HL-60/S4 treated with retinoic acid at 250 ng/mL for 4 days and 3 days (cell line): ENCODE measurements around the gene SNTG2.
"Not testable (repeated sequence)": the region's sequence is repeated elsewhere in the genome, so short reads cannot be mapped to it uniquely, and the experiment has no call there.

ENCODE experiments used
- in situ Hi-C: fragments of 300-500 bp; cut with MboI; formaldehyde crosslinking; loops from 2 replicates; pipeline ENCODE4 v1.7.0; 2022; ENCODE audit warnings: low sequenced_read_pairs

SNTG2 gene

DNA sequence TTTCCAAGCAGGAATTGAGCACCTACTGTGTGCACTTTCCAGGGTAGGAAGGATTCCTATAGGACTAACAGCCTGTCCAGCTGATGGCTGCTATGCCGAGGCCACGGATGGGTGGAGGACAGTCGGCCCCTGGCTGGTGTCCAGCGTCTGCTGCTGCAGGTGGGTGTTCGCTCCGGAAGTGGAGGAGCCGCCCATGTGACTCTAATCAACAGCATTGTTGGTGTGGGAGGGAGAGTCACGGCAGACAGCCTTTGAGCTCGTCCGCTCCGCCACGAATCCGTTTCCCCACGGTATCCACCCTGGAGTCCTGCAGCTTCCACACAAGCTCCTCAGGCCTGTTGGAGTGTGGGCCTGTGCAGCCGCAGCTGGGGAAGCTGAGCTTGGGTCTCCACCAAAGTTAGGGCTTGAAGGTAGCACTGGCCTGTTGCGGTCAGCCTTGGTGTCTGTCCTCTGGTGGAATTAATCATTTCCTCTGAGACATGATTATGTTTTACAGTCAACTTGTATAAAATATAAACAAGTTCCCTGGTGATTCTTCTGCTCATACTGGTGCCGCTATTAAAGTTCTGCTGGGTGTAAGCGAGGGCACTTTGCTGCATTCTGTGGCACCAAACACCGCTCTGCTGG is 276.7 kb downstream of the SNTG2 start:
- in situ Hi-C loops = no loop called here

DNA sequence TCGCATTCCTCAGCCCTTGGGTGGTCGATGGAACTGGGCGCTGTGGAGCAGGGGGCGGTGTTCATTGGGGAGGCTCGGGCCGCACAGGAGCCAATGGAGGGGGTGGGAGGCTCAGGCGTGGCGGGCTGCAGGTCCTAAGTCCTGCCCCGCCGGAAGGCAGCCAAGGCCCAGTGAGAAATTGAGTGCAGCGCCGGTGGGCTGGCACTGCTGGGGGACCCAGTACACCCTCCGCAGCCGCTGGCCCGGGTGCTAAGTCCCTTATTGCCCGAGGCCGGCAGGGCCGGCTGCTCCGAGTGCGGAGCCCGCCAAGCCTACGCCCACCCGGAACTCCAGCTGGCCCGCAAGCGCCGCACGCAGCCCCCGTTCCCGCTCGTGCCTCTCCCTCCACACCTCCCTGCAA is 278.9 kb downstream of the SNTG2 start:
- in situ Hi-C loops = not testable (repeated sequence)

DNA sequence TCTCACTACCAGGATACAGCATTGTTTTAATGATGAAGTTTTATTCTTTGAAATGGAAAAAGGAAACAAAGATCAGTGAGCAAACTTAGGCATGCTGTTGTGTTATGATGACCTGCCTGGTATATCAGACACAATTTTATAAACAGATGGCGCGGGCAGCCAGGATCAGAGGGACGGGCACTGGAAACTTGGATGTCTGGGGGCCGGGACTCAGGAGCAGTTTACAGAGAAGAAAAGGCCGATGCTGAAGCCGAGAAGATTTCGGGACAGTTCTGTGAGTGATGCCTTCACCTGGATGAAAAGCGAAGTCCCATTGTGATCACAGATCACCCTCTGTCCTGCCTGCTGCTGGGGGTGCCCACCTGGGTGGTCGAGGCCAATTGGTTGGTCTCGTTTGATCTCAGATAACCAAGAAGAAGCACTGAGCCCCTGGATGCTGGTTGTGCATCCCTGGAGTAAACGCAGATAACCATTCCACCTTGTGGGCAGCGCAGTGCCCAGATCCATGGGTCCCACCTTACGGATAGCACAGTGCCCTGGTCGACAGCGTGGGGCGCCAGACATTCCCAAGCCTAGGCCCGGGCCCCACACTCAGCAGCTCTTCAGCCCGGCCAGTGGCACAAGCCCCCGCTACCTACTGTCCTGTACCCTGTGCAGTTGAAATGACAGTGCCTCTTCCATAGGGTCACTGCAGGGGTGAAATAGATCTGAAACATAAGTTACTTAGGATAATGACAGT is 279.7 kb downstream of the SNTG2 start:
- in situ Hi-C loops = no loop called here

DNA sequence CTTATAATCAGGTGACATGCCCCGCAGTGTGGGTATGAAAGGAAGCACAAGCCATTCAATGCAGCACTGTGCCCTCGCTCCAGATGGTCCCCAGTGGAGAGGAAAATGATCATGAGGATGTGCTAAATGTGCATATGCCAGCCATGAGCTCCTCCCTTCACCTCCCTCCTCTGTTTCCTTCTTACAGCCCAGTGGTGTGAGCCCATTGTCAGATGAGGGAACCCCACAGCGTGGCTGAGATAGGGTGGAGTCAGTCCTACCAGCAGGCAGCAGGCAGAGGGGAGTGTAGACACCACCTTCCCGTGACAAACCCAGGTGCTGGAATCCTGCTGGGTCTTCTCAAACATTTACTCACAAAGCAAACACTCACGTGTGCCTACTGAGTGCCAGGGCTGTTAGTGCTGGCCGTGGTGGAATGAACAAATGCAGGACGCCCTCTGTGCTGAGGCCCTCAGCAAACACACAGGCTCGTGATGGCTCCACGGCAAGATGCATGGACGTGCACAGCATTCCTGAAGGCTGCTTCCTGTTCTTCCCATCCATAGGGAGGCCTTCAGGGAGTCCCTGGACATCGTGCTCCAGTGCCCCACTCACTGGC is 280.9 kb downstream of the SNTG2 start:
- in situ Hi-C loops = no loop called here

DNA sequence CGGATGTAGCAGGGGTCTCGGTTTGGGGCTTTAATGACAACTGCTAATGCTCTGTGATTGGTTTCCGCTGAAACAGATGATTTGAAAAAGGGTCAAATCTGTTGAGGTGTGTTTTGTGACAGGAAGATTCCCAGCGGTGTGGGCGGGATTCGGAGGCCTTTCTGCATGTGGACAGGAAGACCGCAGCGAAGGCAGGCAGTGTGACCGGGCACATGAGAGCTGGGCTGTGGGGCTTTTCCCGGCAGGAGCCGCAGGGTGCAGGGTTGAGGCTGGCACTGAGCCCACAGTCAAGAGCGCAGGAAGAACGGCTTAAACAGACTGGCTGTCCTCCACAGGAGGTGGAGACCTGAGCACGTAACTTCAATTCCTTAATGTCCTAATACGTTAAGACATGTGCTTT is 282.6 kb downstream of the SNTG2 start:
- in situ Hi-C loops = no loop called here

DNA sequence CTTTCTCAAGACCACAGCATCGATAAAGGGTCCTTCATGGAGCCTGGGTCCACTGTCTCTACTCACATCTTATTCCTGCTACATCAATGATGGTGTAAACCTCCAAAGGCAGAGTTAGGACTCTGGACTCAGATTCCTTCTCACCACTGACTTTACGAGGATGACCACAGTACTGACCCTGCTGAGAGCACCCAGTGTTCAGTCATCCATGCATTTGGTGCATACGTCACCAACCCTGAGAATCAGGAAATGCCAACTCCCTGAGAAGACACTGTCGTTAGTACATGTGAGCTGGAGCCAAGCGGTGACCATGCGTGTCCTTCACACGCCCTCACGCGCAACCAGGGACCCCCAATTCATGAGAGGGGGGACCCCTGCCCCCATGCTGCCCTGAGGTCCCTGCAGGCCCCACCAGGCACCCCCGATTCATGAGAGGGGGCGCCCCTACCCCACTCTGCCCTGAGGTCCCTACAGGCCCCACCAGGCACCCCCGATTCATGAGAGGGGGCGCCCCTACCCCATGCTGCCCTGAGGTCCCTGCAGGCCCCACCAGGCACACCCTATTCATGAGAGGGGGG is 284.2 kb downstream of the SNTG2 start:
- in situ Hi-C loops = no loop called here

DNA sequence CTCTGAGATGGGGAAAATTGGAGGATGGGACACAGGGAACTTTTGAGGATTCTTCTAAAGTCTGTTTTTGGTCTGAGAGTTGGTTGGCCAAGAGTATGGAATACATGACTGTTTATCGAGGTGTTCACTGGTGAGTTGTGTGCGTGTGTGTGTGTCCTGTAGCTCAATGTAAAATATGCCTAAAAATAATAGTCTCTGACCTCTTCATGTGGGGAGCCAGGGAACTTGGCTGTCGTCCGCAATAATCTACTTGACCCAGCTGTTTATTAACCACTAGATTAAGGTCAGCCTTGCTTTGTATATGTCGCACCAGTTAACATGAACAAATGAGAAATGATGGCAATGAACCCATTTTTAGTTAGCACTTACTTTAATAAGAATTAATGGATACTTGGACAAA is 285.2 kb downstream of the SNTG2 start:
- in situ Hi-C loops = no loop called here

DNA sequence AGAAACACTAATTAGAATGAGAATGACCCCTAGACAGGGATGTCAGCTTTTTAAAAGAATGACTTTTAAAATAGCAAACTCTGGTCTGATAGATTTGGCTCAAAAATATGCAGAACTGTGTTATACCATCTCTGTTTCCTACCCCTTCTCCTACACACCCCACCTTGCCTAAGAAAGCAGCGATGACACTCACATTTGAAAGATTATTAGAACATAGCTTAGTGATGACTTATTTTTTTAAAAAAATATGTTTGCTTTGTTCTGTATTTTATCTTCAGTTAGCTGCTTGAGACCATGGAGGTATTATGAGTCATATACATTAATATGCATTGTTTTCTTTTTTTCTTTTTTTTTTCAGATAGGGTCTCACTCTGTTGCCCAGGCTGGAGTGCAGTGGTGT is 286.0 kb downstream of the SNTG2 start:
- in situ Hi-C loops = no loop called here

DNA sequence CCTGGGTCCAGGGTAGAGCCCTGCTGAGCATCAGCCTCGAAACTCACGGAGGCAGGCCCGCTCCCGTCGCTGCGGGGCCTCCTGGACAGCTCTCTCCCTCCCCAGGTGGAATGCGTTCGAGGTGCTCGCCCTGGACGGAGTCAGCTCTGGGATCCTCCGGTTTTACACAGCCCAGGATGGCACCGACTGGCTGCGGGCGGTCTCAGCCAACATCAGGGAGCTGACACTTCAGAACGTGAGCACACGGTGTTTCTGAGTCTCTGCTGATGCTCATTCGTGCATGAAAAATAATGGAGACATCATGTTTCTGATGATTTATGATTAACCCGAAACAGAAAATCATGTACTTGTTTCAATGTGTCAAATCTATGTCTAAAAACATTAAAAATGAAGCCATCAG is 287.1 kb downstream of the SNTG2 start:
- in situ Hi-C loops = no loop called here

DNA sequence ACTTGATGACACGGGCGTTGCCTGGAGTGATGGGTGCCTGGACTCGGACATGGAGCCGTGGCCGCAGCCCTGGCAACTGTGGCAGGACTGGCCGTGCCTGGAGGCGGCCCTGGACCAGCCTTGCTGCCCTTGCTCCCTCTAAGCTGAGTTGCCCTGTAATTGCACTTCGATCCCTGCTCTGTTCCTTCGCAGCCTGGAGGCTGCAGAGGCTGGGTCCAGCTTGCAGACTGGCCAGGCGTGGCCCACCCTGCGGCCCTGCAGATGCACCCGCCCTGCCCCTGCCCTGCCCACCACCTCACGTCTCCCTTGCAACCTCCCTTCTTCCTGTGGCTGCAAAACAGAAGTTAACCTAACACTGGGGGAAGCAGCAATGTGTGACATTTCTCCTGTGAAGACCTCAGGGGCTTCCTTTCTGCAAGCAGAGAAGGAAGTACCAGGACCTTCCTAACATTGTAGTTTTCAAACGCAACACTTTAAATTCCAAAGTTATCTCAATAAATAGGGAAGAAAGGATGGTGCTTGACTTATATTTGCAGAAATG is 288.0 kb downstream of the SNTG2 start:
- in situ Hi-C loops = no loop called here

DNA sequence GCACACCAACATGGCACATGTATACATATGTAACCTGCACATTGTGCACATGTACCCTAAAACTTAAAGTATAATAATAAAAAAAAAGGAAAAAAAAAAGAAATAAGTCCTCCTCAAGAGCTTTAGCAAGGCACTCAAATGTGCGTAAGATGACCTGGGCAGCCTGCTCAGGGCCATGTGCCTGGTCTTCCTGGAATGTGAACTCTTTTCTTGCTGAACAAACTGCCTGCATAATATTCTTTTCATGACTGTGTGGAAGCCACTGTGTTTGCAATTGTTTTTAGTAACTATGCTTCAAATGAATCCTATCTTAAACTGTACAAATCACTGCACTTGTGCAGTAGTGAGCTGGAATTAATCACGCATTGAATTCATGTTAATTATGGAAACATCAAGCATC is 294.5 kb downstream of the SNTG2 start:
- in situ Hi-C loops = no loop called here

DNA sequence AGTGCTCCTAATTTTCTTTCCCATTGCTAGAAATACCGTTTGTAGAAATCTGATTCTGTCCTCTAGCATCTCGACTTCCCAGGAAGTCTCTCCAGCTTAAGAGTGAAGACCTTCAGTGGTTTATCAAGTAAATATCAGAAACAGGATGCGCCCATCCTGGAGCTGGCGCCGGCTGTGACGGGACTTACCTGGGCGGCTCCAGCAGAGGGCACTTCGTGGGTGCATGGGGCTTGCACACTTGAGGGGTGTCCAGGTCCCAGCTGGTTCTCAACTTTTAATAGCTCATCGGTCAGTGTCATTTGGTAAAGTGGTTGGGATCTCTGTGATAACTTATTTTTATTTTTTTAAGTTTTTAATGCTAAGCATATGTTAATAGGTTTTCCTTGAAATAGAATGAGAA is 295.6 kb downstream of the SNTG2 start:
- in situ Hi-C loops = no loop called here

DNA sequence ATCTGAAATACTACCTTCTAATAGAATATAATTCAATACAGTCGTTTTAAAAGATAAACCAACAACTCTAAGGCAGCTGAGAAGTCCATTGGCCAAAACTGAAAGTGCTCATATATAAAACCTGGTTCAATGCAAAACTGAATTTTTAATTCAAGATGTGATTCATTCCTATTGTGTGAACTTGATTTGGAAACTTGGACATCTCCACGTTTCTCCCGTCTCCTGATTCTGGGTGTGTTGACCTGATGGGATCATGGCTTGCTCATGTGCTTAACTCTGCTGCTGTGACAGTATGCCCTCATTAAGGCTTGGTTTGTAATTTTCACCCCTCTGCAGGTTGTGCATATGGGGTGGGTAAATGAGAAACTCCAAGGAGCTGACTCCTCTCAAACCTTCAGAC is 296.3 kb downstream of the SNTG2 start:
- in situ Hi-C loops = no loop called here

DNA sequence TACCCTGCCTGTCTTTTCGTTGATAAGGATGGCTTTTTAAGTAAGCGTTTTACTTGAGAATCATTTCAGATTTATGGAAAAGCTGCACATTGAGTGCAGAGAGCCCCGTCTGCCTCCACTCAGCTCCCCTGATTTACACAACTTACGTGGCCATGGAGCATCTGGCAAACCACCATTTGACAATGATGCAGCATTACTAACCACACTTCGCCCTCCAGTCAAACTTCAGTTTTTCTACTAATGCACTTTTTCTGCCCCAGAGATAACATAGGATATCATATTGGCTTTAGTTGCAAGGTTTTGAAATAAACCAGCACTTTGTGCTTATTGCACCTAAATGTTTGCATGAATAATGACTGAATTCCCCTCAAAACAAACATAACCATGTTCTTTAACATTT is 297.5 kb downstream of the SNTG2 start:
- in situ Hi-C loops = no loop called here

DNA sequence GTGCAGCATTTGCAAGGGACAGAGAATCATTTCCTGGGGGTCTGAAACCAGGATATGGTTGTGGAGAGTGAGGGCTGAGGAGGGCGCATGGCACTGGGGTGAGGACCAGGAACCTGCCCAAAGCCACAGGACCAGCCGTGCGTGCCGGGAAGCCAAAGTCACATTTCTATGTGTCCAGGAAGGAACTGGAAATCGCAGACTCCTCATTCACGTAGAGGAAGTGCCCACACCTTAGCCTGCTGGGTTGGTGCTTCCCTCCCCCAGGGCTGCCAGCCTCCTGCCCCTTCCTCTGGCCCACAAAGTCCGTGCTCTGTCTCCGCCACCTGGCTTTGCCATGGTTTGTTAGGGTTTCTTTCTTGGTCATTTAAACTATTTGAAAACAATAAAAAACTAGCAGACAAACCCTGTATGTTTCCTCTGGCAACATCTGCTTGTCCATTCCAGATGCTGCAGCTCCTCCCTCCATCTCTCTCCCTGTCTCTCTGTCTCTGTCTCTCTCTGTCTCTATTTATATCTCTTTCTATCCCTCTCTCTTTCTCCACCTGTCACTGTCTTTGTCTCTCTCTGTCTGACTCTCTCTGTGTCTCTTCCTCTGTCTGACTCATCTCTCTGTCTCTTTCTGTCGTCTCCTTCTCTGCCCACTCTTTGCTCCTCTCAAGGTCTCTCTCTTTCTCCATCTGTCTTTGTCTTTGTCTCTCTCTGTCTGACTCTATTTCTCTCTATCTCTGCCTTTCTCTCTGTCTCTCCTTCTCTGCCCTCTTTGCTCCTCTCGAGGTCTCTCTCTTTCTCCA is 299.4 kb downstream of the SNTG2 start:
- in situ Hi-C loops = no loop called here

DNA sequence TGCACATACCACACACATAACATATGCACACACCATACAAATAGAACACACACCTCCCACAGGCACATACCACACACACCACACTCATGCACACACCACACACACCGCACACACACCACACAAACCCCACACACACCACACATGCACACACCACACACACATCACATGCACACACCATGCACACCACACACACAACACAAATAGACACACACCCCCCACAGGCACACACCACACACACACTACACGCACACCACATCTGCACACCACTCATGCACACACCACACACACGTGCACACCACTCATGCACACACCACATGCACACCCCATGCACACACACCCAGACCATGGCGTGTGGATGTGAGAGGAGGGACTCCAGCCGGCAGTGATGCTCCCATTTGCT is 300.9 kb downstream of the SNTG2 start:
- in situ Hi-C loops = no loop called here

DNA sequence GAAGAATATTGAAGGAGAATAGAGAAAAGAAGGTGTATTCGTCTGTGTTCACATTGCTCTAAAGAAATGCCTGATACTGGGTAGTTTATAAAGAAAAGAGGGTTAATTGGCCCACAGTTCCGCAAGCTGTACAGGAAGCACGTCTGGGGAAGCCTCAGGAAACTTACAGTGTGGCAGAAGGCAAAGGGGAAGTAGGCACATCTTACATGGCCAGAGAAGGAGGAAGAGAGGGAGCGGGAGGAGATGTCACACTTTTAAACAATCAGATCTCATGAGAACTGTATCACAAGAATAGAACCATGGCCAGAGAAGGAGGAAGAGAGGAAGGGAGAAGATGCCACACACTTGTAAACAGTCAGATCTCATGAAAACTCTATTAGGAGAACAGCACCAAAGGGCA is 303.0 kb downstream of the SNTG2 start:
- in situ Hi-C loops = no loop called here

DNA sequence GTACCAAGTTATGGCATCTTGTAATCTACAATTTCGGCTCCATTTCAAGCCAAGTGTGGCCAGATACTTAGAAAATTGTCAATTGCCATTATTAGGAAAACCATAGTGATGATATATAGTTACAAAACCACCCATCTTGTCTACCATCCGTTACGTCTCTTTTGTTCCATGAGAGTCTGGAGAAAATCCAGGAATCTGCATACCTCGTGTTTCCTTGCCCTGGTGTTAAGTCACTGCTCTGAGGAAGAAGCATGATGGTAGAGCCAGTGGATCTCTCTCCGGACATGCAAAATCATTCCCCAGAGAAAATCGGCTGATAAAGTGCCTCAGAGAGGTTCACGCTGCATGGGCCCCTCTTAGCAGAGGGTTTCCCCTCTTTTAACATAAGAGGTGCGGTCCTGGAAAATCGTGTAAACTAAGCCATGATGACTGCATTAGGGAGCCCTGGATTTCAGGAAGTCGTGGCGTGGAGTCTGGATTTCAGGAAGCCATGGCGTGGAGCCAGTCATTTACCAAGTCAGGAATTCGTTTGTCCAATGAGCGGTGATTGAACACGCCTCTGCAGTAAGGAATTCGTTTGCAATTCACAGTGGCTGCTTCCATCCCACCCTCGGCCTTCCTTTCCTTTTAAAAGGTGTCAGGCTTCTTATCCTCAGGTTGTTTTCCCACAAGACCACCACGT is 304.2 kb downstream of the SNTG2 start:
- in situ Hi-C loops = no loop called here

DNA sequence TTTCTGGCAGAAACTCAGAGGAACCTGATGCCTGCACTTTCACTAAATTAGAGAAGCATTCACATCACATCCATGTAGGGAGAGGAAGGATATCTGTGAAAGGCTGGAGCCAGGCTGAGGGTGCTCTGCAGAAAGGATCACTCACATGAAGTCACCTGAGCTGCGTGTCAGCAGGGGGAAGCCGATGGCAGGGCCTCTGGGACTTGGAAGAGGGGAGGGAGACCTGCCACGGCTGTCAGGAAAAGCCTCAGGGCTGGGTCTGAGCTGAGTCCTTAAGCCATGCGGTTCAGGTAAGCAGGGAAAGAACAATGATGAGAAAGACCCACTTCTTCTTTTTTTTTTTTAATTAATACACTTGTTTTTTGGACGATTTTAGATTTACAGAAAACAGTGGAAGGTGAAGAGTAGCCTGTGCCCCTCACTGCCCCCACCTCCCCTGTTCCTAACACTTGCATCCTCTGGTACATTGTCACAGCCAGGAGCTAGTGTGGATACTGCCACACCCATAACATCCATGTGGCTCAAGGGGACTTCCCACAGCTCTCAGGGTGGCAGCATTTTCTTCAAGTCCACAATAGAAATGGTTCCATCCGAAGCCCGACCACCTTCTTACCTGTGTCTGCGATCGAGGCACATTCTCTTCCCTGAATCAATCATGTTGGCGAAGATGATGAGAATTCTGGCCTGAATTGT is 306.1 kb downstream of the SNTG2 start:
- in situ Hi-C loops = no loop called here

DNA sequence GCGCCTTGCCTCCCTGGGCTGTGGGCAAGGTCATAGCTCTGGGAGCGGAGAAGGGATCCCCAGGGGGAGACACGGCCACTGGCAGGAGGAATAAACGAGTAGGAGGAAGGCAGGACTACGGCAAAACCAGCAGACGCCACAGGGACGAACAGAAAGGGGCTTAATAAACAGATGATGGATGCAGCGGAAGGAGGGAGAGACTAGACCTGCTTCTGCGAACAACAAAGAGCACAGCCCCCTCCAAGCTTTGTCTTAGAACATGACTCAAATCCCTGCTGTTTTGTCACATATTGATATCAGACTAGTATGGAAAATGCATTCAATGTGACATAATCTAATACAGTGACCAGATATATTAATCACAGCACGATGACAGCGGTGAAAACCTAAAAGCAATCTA is 306.7 kb downstream of the SNTG2 start:
- in situ Hi-C loops = no loop called here
